Central memory CD4-positive, alpha-beta T cell (primary cell): ENCODE results near the gene RNF223.
"Not testable (repeated sequence)": the region's sequence is repeated elsewhere in the genome, so short reads cannot be mapped to it uniquely, and the experiment has no call there.

Experiments used
- DNase-seq: peaks from one replicate; pipeline ENCODE4 v3.0.0; 2022

Gene RNF223

DNA sequence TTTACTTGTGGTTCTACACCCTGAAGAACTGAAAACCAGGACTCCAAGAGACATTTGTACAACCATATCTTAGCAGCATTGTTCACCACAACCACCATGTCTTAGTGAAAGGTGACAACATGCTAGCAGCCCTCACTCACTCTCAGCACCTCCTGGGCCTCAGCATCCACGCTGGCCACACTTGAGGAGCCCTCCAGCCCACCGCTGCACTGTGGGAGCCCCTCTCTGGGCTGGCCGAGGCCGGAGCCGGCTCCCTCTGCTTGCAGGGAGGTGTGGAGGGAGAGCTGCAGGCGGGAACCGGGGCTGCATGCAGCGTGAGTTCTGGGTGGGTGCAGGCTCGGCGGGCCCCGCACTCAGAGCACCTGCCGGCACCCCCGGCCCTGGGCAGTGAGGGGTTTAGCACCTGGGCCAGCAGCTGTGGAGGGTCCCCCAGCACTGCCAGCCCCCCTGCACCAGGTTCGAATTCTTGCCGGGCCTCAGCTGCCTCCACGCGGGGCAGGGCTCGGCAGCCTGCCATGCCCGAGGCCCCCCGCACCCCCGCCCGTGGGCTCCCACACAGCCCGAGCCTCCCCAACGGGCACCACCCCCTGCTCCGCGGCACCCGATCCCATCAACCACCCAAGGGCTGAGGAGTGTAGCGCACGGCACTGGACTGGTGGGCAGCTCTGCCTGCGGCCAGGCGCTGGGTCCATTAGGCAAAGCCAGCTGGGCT lies 32.6 kb upstream of the RNF223 start:
- DNase-seq = no peak

DNA sequence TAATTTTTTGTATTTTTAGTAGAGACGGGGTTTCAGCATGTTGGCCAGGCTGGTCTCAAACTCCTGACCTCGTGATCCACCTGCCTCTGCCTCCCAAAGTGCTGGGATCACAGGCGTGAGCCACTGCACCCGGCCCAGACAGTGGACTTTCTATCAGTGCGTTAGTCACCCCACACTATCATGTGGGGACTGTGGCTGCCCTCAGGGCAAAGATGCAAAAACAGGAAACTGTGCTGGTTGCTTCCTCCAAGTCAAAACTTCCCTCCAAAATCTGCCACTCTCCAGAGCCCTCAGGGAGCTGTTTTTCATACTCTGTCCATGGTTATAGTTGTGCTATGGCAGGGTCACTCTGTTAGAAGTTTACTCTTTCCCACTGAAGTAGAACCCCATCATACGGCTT lies 30.0 kb upstream of the RNF223 start:
- DNase-seq = not testable (repeated sequence)

DNA sequence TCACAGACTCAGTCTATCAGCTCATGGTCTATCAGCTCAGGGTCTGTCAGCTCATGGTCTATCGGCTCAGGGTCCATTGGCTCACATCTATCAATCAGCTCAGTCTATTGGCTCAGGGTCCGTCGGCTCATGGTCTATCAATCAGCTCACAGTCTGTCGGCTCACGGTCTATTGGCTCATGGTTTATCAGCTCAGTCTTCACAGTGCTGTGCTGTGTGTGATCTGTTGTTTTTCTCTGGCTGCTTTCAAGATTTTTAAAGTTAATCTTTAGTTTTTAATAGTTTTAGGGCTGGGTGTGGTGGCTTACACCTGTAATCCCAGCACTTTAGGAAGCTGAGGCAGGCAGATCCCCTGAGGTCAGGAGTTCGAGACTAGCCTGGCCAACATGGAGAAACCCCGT lies 27.4 kb upstream of the RNF223 start:
- no peak for DNase-seq

DNA sequence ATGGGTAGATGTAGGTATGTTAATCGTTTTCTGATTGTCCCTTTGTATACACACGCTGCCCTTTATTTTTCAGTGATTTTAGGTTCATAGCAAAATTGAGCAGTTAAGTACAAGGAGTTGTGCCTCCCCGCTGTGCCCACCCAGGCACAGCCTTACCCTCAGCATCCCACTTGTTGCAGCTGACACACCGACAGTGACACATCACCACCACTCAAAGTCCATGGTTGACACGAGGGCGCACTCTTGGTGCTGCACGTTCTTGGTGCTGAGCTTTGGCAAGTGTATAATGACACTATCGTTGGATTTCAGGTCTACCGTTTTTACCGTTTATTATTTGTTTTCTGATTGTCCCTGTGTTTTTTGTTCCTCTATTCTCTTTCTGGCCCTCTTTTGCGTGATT lies 26.2 kb upstream of the RNF223 start:
- DNase-seq = no peak

DNA sequence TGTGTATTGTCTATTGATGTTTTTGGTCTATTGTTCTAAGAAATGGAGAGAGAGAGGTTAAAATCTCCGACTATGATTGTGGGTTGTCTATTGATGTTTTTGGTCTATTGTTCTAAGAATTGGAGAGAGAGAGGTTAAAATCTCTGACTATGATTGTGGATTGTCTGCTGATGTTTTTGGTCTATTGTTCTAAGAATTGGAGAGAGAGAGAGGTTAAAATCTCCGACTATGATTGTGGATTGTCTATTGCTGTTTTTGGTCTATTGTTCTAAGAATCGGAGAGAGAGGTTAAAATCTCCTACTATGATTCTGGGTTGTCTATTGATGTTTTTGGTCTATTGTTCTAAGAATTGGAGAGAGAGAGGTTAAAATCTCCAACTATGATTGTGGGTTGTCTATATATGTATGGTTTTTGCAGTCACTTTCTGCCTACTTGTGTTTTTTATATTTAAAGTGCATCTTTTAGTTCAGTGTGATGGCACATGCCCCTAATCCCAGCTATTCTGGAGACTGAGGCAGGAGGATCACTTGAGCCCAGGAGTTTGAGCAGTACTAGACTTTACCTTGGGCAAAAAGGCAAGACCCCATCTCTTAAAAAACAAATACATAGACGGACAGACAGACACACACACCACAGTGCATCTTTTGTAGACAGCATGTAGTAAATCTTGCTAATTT lies 25.5 kb upstream of the RNF223 start:
- DNase-seq = no peak

DNA sequence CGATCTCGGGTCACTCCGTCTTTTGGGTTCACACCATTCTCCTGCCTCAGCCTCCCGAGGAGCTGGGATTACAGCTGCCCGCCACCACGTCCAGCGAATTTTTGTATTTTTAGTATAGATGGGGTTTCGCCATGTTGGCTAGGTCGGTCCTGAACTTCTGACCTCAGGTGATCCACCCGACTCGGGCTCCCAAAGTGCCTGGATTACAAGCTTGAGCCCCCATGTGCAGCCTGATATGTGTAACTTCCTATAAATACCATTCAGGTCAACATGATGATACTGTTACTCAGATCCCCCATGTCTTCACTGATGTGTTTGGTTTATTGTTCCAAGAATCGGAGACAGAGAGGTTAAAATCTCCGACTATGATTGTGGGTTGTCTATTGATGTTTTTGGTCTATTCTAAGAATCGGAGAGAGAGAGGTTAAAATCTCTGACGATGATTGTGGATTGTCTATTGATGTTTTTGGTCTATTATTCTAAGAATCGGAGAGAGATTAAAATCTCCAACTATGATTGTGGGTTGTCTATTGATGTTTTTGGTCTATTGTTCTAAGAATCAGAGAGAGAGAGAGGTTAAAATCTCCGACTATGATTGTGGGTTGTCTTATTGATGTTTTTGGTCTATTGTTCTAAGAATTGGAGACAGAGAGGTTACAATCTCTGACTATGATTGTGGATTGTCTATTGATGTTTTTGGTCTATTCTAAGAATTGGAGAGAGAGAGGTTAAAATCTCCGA lies 24.7 kb upstream of the RNF223 start:
- DNase-seq = peak; percentile 30

DNA sequence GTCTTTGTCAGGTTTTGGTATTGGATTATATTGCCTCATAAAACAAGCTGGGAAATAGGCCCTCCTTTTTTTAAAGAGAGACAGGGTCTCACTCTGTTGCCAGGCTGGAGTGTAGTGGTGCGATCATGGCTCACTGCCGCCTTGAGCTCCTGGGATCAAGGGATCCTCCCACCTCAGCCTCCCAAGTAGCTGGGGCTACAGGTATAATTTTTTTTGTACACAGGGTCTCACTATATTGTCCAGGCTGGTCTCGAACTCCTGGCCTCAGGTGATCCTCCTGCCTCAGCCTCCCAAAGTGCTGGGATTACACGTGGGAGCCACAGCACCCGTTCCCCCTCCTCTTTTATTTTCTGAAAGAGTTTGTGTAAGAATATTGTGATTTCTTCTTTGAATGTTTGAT lies 22.0 kb upstream of the RNF223 start:
- DNase-seq = not testable (repeated sequence)

DNA sequence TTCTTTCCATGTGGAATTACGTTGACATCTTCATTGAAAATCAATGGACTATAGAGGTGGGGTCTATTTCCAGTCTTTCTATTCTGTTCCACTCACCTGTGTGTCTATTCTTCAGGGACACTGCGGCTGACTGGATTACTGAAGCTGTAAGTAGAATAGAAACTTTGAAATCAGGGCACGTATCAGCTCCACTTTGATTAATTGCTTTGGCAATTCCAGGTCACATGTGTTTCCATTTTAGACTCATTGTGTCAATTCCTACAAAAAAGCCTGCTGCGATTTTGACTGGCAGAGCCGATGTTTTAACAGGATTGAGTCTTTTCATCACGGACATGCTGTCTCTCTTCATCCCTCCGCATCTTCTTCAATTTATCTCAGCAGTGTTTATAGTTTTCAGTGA lies 20.9 kb upstream of the RNF223 start:
- no peak for DNase-seq

DNA sequence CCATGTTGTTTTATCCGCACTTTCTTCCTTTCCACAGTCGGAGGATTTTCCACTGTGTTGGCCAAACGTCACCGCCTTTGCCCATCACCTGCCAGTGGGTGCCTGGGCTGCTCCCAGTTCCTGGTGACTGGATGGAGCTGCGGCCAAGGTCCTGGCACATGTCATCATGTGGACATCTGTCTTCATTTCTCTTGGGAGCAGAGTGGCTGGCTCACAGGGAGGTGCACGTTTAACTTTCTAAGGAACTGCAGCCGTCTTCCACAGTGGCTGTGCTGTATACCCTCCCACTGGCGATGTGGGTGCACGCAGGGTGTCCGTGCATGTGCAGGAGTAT lies 19.5 kb upstream of the RNF223 start:
- DNase-seq = no peak

DNA sequence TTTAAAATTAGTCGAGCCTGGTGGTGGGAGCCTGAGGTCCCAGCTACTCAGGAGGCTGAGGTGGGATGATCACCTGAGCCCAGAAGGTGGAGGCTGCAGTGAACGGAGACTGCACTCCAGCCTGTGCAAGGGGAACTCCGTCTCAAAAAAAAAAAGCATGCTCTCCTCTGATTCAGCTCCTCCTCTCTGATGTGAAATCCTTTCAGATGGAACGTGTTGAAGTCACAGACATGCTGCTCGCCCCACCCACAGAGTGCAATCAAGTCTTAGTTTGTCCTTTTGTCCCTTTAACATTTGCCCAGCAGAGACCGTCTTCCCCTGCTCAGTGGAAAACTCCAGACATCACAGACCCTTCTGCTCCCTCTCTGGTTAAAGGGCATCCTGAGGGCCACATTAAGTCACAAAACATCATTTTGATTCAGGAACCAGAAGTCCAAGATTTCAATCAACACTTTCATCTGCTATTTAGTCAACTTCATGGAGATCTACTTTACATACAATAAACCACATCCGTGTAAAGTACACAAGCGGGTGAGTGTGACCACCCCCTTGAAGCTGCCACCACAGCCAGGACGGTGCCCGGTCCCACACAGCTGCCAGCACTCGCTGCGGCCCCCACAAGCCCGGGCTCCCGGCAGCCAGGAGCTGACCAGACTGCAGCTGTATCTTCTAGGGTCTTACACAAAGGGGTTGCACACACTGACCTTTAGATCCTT lies 18.9 kb upstream of the RNF223 start:
- DNase-seq = no peak

DNA sequence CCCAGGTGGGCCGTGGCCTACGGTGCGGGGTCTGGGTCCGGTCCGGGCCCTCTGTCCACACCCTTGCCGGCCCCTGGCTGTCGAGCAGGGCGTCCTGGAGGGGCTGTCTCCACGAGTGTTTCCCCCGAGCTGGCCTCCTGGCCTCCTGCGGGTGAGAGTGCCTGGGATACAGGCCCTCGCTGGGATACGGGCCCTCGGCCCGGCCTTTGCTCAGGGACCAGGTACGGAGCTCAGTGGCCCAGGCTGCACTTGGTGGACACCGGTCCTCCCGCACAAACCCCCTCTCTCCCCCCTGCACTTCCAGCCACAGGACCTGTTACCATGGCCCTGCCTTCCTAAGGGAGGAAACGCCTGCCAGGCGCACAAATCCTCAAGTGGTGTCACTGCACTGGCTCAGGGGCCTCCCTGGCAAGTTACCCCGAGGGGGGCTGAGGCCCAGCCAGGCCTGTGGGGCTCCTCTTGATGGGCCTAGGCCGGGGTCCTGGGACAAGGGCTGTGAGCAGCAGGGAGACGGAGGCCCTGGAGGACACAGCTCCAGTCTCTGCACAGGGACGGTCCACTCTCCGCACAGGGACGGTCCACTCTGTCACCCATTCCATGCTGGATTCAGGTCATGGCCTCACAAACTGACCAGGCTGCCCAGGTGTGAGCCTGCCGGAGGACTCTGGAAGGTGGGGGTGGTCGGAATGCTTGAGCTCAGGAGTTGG lies 18.2 kb upstream of the RNF223 start:
- no peak for DNase-seq

DNA sequence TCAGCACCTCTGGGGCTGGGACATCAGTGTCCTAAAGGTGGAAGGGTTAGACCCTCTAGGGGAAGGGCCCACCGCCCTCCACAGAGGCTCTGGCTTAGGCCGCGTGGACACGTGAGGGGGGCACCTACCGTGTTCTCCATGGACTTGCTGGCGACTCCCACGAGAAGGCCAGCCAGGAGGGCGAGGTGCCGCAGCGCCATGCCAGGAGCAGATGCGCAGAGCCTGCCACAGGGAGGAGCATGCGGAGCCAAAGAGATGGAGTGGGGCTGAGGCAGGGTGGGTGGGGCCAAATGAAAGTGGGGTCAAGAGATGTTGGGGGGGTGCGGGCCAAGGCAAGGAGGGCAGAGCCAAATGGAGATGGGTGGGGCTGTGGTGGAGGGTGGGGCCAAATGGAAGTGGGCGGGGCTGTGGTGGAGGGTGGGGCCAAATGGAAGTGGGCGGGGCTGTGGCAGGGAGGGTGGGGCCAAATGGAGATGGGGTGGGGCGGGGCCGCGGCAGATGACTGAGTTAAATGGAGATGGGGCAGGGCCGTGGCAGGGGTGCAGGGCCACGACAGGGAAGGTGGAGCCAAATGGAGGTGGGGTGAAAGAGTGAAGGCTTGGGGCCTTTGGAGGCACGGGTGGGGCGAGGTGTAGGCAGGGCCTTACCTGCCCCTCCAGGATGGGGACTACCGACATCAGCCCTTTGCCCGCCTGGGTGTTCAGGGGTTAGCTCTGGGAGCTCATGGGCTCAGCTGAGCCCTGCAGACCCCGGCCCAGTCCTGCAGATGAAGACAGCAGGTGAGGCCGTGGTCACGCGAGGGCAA lies 17.4 kb upstream of the RNF223 start:
- no peak for DNase-seq

DNA sequence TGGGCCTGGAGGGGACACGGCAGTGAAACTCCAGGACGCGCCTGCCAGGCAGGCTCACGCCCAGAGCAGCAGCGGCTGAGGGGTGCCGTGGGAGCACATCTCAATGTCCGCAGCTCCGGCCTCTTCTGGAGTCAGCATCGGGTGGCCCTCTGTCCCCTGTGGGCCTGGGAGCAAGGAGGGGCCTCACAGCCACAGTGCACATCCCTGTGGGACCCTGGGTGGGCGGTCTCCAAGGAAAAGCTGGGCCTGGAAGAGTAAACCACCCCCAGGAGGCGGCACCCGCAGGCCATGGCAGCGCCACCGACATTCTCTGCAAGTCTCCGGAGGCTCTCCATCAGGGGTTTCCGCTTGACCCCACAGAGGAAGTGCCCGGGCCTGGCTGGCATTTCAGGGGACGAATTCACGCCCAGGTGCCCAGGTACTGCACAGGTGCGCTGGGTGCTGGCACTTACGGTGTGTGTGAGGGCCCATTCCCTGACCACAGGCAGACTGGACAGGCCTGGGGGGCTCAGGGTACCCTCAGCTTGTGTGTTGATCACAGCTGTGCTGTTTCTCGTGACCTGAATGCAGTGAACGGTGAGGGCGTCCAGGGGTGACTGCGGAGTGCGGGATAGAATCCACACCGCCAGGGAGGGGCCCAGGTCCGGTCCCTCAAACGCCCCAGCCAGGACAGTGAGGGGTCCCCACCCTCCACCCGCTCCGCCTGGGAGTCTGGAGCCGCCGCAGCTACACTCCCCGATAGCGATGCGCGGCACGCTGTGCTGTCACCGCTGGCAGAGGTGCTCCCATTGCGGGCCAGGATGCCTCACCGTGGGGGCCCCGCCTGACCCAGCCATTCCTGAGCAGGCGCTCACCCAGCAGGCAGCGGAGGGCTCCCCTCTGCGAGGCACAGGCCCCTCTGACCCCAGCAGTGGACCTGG lies 16.6 kb upstream of the RNF223 start:
- DNase-seq = no peak

DNA sequence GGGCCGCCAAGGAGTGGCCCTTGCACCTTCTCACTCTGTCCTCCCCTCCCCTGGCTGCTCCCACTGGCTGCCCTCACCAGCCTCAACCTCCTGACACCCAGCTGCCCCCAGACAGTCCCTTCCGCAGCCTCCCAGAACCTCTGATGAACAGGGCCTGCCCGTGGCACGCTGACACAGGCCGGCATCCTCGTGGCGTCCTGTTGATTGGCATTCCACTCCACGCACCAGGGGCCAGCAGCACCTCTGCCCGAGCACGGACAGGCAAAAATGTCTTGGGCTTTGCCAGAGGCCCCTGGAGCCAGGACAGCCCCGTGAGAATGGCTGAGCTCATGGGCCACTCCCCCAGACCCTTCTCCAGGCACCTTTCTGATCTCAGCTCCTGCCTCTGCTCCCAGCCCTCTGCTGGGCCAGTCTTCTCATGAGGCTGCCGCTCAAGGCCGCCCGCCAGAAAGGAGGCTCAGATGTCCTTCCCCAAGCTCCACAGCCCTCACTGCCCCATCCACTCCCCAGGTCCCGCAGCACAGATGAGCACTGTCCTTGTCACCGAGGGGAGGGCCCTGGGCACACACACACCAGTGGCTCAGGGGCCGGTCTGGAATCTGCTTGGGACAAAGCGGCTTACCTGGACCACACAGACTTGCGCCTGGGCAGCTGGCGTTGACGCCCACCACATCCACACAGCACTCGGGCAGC lies 15.8 kb upstream of the RNF223 start:
- no peak for DNase-seq

DNA sequence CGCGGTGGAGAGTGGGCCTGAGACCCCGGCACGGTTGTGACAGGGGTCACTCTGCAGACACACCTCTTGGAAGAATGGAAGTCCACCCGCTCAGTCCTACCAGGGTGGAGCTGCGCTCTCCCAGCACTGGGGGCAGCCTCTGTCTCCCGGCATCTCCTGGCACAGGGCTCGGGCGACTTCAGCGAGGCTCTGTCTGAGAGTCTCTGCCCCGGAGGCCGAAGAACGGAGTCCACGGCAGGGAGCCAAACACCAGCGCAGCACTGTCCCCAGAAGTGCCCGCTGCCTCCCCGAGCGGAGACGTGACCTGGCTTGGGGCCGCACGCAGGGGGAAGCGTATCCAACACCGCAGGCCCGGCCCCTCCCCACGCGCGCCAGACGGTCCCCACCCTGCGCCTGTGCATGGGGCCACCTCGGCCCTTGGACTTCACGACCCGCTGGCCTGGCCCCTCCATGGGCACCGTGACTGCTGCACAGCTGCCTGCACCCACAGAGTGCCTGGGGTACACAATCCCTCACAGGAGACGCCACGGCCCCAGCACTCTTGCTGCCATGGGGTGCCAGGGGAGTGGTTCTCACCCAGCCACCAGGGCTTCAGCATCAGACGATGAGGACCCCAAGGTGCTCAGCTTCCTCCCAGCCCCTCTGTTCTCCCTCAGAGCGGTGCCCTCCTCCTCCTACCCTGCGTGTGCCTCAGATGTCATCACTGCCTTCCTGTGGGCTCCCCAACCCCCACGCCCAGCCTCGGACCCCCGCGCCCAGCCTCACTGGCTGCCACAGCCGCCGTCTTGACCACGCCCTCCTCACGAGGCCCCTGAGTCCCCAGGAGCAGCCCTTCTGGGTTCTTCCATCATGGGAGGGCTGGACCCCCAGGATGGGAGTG lies 14.9 kb upstream of the RNF223 start:
- no peak for DNase-seq

DNA sequence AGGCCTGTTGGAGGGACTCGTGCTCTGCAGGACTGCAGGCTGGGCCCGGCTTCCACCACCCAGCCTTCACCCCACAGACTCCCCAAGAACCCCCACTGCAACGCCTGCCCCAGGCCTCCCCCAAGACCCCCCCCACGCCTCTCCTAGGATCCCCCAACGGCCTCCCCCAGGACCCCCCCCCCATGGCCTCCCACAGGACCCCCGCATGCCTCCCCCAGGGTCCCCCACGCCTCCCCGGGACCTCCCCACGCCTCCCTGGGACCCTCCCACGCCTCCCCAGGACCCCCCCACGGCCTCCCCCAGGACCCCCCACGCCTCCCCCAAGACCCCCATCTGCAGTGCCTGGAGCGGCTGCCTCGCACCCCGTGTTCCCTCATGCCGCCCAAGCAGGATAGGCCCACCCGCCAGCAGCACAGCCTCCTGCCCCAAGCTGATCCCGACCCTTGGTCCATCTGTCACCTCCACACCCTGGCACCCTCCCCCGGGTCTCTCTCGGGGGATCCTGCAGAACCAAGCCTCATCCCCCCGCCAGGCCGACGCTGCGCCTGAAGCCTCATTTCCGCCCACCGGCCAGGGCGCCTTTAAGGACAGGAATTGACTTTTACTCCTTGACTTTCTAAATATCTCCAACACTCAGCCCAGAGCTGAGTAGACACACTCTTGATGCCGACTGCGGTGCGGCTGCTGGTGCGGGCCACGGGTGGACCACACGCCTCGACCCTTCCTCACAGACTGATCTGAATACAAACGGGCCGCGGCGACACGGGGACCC lies 14.1 kb upstream of the RNF223 start:
- DNase-seq = no peak

DNA sequence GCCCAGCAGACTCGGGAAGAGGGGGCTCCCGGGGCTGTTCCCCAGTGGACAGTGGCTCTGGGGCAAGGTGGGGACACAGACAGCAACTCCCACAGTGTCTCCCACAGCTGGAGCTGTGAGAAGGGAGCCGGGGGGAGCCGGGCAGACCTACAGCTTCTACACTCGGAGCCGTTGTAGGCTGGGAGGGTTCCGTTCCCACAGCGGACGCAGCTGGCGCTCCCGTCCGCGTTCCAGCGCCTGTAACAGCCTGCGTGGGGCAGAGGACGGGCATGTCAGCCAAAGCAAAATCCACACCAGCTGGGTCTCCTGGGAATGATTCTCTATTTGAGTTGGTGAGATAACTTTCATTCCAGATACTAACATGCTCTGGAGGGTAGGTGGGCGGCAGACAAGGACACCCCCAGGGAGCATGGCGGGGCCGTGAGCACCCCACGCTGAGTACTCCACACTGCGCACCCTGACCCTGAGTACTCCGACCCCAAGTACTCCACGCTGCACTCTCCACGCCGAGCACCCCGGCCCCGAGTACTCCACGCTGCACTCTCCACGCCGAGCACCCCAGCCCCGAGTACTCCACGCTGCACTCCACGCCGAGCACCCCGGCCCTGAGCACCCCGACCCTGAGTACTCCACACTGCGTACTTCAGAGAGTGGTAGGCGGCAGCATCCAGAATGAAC lies 13.4 kb upstream of the RNF223 start:
- no peak for DNase-seq

DNA sequence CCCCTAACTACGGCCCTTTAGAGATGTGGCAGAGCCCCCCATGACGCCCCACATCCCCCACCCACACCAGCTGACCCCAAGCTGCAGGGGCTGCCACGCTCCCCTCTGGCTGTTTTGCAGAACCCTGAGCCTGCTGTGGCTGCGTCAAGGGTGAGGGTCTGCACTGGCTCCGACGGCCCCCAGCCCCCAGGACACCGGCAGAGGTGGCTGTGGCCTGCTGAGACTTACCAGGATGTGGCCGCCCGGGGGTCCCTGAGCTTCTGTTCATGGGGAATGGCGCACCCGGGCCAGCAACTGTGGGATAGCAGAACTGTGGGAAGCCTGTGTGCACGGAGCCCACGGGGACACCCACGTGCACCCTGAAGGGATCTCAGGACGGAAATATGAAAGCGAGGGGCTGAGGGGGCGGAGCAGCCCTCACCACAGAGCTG lies 12.8 kb upstream of the RNF223 start:
- no peak for DNase-seq
